ENCODE measurements around the gene RGMB.
A peak's percentile ranks its signal among the peaks of the same experiment; 100 is the strongest.

RGMB gene

DNA sequence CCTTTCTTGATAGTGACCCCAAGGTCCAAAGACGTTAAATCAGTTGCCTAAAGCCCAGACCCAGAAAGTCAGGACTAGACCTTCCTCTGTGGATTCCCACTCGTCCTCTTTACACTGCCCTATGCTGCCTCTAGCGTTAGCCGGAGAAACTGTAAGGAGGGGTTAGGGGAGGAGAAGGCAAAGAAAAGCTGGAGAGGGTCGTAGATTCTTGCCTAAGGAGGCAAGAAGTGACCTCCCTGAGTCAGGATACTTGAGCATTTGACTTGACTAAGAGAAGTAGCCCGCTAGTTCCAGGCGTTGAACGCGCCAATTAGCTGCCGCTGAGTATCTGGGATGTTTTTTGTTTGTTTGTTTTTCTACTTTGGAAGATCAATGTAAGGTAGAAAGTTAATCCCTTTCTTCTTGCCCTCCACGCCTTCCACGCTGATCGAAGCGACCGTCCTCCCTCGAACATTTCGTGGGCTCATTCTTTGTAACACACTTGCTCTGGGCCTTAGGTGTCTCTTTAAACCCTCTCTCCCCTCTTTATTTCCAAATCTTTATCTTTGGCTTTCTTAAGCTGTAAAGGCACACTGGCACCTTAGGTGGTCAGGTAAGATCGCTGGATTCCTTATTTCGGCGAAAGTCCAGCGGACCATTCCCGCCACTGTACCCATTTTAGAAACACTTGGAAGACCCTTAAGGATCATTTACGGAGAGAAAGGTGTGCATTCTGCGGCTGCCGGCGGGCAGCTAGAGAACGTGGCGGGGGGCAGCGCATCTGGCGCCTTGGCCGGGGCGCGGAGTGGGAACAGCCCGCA is 5.1 kb upstream of the RGMB start:
- Histone ChIP-seq H3K9me3 (ENCODE audit: control insufficient read depth, insufficient read depth, low read length) (no peaks in the 10 kb centered on the region), H3K36me3 (ENCODE audit: control insufficient read depth, insufficient read depth, low read length) (no peaks in the 10 kb centered on the region), H3K4me3 (ENCODE audit: low read length) (peak overlapping the region; percentile 57; the same call in 1 of the 2 replicates), H3K4me1 (ENCODE audit: control insufficient read depth, insufficient read depth, low read length) (no peaks in the 10 kb centered on the region; the same call in 1 of the 2 replicates), H3K27me3 (ENCODE audit: control insufficient read depth, insufficient read depth, low read length) (peaks cover 9% of the 10 kb centered on the region; the same call in 1 of the 2 replicates), H3K27ac (ENCODE audit: low read length) (no peak overlapping the region)
- WGBS (ENCODE audit: insufficient coverage, insufficient read length) = no CpG with 5 or more reads among the region's 34 CpGs
- DNase-seq (ENCODE audit: low read depth, low spot score) = no peak

DNA sequence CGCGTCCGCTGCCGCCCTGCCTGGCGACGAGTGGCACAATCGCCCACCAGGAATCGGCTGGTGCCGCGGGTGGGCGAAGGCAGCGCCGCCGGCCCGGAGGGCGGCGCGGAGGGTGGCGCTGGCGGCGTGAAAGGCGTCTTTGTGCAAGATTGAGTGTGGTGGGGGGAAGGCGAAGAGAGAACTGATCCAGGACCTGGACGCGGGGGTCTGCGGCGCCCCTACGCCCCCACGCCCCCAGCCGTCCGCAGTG is 4.6 kb upstream of the RGMB start:
- H3K36me3 ChIP-seq (ENCODE audit: control insufficient read depth, insufficient read depth, low read length) = no peaks in the 10 kb centered on the region
- no peaks in the 10 kb centered on the region; the same call in 1 of the 2 replicates for H3K4me1 ChIP-seq (ENCODE audit: control insufficient read depth, insufficient read depth, low read length)
- peaks cover 9% of the 10 kb centered on the region; the same call in 1 of the 2 replicates for H3K27me3 ChIP-seq (ENCODE audit: control insufficient read depth, insufficient read depth, low read length)
- H3K27ac ChIP-seq (ENCODE audit: low read length) = no peak overlapping the region
- no CpG with 5 or more reads among the region's 31 CpGs for WGBS (ENCODE audit: insufficient coverage, insufficient read length)
- peak overlapping the region; percentile 57; the same call in 1 of the 2 replicates for H3K4me3 ChIP-seq (ENCODE audit: low read length)
- no peaks in the 10 kb centered on the region for H3K9me3 ChIP-seq (ENCODE audit: control insufficient read depth, insufficient read depth, low read length)
- no peak for DNase-seq (ENCODE audit: low read depth, low spot score)

DNA sequence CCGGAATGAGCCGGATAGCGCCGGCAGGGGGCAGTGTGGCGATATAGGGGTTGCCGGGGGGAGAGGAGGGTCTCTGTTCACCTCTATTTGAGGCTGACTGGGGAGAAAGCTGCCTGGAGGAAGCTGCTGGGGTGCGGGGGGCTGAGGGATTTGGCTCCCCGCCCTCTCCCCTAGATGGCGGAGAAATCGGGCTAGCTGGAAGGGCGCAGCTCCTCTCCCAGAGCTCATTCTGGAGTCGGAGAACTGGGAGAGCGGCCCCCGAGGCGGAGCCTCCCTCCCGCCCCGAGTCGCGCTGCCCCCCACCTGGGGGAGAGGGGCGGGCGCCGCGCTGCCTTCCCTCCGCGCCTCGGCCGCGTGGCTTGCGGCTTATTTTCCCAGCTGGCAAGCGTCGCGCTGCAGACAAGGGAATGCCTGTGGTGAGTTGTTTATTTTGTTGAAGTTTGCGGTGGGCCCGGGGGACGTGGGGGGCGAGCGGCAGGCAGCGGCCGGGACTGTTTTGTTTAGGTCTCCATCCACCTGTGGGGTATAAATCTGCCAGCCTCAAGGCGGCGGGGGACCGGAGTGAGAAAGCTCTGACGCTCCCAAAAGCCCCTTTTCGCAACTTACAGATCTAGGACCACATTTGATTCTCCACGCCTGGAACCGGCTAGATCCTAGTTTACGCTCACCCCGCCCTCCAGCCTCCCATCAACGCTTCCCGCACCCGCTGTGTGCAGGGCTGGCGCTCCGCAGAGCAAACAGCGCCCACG is 4.1 kb upstream of the RGMB start:
- Histone ChIP-seq H3K4me1 (ENCODE audit: control insufficient read depth, insufficient read depth, low read length) (no peaks in the 10 kb centered on the region; the same call in 1 of the 2 replicates), H3K27ac (ENCODE audit: low read length) (no peak overlapping the region), H3K36me3 (ENCODE audit: control insufficient read depth, insufficient read depth, low read length) (no peaks in the 10 kb centered on the region), H3K4me3 (ENCODE audit: low read length) (peak overlapping the region; percentile 57; the same call in 1 of the 2 replicates), H3K27me3 (ENCODE audit: control insufficient read depth, insufficient read depth, low read length) (peaks cover 9% of the 10 kb centered on the region; the same call in 1 of the 2 replicates), H3K9me3 (ENCODE audit: control insufficient read depth, insufficient read depth, low read length) (no peaks in the 10 kb centered on the region)
- WGBS (ENCODE audit: insufficient coverage, insufficient read length) = no CpG with 5 or more reads among the region's 55 CpGs
- DNase-seq (ENCODE audit: low read depth, low spot score) = no peak

DNA sequence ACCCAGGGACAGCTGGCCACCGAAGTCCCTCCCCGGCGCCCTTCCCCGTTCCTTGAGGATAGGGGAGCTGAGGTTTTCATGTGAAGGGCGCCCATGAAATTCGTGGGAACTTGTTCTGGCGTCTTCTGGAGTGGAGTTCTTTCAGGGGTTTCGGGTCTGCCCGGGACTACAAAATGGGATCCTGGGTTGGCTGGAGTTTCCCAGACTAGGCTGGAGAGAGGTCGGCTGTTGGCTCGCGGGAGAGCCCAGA is 3.6 kb upstream of the RGMB start:
- Histone ChIP-seq H3K27ac (ENCODE audit: low read length) (no peak overlapping the region), H3K4me1 (ENCODE audit: control insufficient read depth, insufficient read depth, low read length) (no peaks in the 10 kb centered on the region; the same call in 1 of the 2 replicates), H3K9me3 (ENCODE audit: control insufficient read depth, insufficient read depth, low read length) (no peaks in the 10 kb centered on the region), H3K36me3 (ENCODE audit: control insufficient read depth, insufficient read depth, low read length) (no peaks in the 10 kb centered on the region), H3K4me3 (ENCODE audit: low read length) (peak overlapping the region; percentile 57; the same call in 1 of the 2 replicates), H3K27me3 (ENCODE audit: control insufficient read depth, insufficient read depth, low read length) (peaks cover 9% of the 10 kb centered on the region; the same call in 1 of the 2 replicates)
- WGBS (ENCODE audit: insufficient coverage, insufficient read length) = no CpG with 5 or more reads among the region's 12 CpGs
- DNase-seq (ENCODE audit: low read depth, low spot score) = no peak

DNA sequence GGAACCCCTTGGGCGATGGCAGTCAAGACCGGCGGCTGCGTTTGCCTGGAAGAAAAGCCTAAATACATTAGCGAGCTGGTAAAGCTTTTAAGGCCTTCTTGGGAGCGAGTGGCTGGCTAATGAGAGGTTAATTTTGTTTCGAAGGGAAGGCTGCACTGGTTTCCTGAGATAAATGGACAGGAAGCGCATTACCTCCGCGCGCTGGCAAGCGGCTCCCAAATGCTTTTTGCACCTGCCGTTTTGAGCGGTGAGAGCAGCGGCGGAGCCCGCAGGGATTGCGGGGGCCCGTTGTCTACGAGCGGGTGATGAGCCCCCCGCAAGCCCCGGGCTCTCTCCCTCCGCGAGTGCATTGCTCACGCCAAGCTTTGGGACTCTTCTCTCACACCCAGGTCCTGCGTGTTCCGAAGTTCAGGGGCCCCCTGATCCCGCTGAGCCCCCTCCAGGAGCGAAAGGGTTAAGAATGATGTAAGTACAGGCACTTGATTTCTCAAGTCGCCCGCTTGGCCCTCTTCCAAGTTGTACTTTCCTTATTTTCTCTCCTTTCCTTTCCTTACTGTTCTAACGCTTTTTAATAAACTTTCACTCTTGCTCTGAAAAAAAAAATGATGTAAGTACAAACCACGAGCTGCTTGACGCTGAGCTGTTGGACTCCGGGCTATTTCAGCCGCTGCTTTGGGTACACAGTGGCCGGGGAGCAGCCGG is 3.1 kb upstream of the RGMB start:
- Histone ChIP-seq H3K4me1 (ENCODE audit: control insufficient read depth, insufficient read depth, low read length) (no peaks in the 10 kb centered on the region; the same call in 1 of the 2 replicates), H3K4me3 (ENCODE audit: low read length) (peak overlapping the region; percentile 57; the same call in 1 of the 2 replicates), H3K36me3 (ENCODE audit: control insufficient read depth, insufficient read depth, low read length) (no peaks in the 10 kb centered on the region), H3K27me3 (ENCODE audit: control insufficient read depth, insufficient read depth, low read length) (peaks cover 9% of the 10 kb centered on the region; the same call in 1 of the 2 replicates), H3K9me3 (ENCODE audit: control insufficient read depth, insufficient read depth, low read length) (no peaks in the 10 kb centered on the region), H3K27ac (ENCODE audit: low read length) (no peak overlapping the region)
- no peak for DNase-seq (ENCODE audit: low read depth, low spot score)
- no CpG with 5 or more reads among the region's 39 CpGs for WGBS (ENCODE audit: insufficient coverage, insufficient read length)

DNA sequence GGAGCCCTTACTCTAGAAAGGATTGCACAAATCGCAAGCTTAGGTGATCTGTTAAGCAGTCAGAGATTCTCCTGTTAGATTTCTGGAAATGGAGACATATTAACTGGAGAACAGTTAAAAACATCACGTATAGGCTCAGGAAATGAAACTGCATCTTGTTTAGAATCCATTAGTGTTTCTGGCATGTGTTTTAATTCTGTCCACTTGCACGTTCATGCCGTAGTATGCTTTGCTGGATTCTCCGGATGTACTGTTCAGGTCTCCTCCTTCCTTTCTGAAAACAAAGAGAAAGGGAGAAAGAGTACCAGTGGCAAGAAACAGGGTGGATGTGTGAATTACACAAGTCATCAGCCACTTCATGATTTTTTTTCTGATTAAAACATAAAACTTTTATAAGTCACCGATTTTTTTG is 2.5 kb upstream of the RGMB start:
- DNase-seq (ENCODE audit: low read depth, low spot score) = no peak
- WGBS (ENCODE audit: insufficient coverage, insufficient read length) = no CpG with 5 or more reads among the region's 6 CpGs
- no peaks in the 10 kb centered on the region for H3K36me3 ChIP-seq (ENCODE audit: control insufficient read depth, insufficient read depth, low read length)
- H3K27me3 ChIP-seq (ENCODE audit: control insufficient read depth, insufficient read depth, low read length) = peaks cover 9% of the 10 kb centered on the region; the same call in 1 of the 2 replicates
- no peaks in the 10 kb centered on the region; the same call in 1 of the 2 replicates for H3K4me1 ChIP-seq (ENCODE audit: control insufficient read depth, insufficient read depth, low read length)
- peak overlapping the region; percentile 57; the same call in 1 of the 2 replicates for H3K4me3 ChIP-seq (ENCODE audit: low read length)
- H3K9me3 ChIP-seq (ENCODE audit: control insufficient read depth, insufficient read depth, low read length) = no peaks in the 10 kb centered on the region
- no peak overlapping the region for H3K27ac ChIP-seq (ENCODE audit: low read length)

DNA sequence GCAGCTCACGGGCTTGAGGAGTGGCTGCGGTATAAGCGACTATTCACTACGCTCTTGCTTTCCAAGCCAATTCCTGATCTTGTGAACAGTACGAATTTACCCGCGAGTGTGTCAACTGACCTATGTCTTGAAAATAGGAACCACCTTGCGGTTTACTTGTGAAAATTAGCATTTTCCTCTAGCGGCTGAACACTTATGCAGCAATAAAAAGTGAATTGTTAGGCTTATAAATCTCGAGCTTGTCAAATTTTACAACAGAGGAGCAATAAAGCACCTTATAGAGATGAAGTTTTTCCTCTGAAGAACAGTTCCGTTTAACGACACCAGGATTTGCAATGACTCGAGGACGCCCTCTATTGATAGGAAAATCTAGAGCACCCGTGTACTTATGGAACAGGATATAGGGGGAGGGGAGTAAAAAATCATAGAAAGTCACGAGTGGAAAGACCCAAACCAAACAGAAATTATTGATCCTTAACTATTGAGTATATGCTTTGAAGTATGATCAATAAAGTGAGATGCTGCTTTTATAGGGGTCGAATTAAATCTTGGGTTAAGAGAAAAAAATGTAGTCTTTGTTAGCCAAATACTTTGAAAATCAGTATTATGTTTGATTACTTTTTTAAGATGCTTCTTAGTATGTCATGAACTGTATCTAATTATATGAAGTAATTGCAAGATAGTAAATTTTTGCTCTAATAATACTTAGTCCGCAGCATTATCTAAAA is 1.9 kb upstream of the RGMB start:
- Histone ChIP-seq H3K4me1 (ENCODE audit: control insufficient read depth, insufficient read depth, low read length) (no peaks in the 10 kb centered on the region; the same call in 1 of the 2 replicates), H3K27me3 (ENCODE audit: control insufficient read depth, insufficient read depth, low read length) (peaks cover 9% of the 10 kb centered on the region; the same call in 1 of the 2 replicates), H3K27ac (ENCODE audit: low read length) (no peak overlapping the region), H3K36me3 (ENCODE audit: control insufficient read depth, insufficient read depth, low read length) (no peaks in the 10 kb centered on the region), H3K9me3 (ENCODE audit: control insufficient read depth, insufficient read depth, low read length) (no peaks in the 10 kb centered on the region), H3K4me3 (ENCODE audit: low read length) (peak overlapping the region; percentile 13; the same call in 1 of the 2 replicates)
- WGBS (ENCODE audit: insufficient coverage, insufficient read length) = no CpG with 5 or more reads among the region's 18 CpGs
- DNase-seq (ENCODE audit: low read depth, low spot score) = peak; percentile 66

DNA sequence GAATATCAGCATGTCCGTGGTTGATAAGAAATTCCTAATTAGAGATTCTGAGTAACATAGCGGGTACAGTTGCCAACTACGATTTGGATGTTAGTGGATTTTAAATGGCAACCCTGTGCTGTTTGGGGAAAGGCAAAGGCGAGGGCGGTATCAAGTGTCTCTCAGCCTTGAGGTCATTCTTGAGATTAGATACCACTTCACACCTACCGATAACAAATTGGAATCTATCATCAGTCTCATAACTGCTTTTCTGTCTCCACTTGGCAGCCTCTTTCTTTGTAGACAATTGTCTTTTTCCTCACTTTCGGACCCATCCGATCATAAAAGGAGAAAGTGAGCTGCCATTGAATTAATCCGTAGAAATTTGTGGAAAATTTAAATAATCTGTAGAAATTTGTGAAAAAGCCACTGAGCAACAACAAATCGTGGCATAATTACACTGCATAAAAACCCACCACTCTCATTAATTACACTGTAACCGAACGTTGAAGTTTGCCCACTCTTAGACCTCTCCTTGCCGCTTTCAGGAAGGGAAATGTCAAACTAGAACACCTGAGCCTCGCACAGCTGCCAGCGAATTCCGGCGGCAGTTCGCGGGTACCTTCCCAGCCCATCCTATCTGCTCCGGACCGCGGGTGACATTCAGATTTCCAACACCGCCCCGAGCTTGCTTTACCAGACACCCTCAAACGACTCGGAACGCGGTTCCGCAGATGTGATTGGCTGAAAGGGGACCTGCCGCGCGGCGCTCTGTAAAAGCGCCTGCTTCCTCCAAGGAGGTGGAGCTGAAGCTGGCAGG is 849 bp upstream of the RGMB start:
- H3K27ac ChIP-seq (ENCODE audit: low read length) = no peak overlapping the region
- peaks cover 9% of the 10 kb centered on the region; the same call in 1 of the 2 replicates for H3K27me3 ChIP-seq (ENCODE audit: control insufficient read depth, insufficient read depth, low read length)
- no peaks in the 10 kb centered on the region for H3K36me3 ChIP-seq (ENCODE audit: control insufficient read depth, insufficient read depth, low read length)
- no peaks in the 10 kb centered on the region; the same call in 1 of the 2 replicates for H3K4me1 ChIP-seq (ENCODE audit: control insufficient read depth, insufficient read depth, low read length)
- DNase-seq (ENCODE audit: low read depth, low spot score) = peak; percentile 47
- peak overlapping the region; percentile 97; the same call in 1 of the 2 replicates for H3K4me3 ChIP-seq (ENCODE audit: low read length)
- no peaks in the 10 kb centered on the region for H3K9me3 ChIP-seq (ENCODE audit: control insufficient read depth, insufficient read depth, low read length)
- no CpG with 5 or more reads among the region's 34 CpGs for WGBS (ENCODE audit: insufficient coverage, insufficient read length)

DNA sequence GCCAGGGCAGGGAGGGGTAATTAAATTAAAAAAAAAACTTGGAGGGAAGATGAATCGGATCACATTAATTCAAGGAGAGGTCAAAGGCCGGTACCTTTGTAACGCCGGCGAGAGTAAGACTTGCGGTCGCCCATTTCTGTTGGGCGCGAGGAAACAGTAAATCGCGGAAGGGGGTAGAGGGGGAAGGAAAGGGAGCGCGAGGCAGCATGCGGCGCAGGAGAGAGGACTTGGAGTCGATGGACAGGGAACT is 324 bp upstream of the RGMB start:
- DNase-seq (ENCODE audit: low read depth, low spot score) = no peak
- WGBS (ENCODE audit: insufficient coverage, insufficient read length) = no CpG with 5 or more reads among the region's 16 CpGs
- no peaks in the 10 kb centered on the region; the same call in 1 of the 2 replicates for H3K4me1 ChIP-seq (ENCODE audit: control insufficient read depth, insufficient read depth, low read length)
- H3K9me3 ChIP-seq (ENCODE audit: control insufficient read depth, insufficient read depth, low read length) = no peaks in the 10 kb centered on the region
- no peaks in the 10 kb centered on the region for H3K36me3 ChIP-seq (ENCODE audit: control insufficient read depth, insufficient read depth, low read length)
- peak overlapping the region; percentile 97; the same call in 1 of the 2 replicates for H3K4me3 ChIP-seq (ENCODE audit: low read length)
- no peak overlapping the region for H3K27ac ChIP-seq (ENCODE audit: low read length)
- H3K27me3 ChIP-seq (ENCODE audit: control insufficient read depth, insufficient read depth, low read length) = peaks cover 9% of the 10 kb centered on the region; the same call in 1 of the 2 replicates
